Measurements from ENCODE around the gene TPP2.

TPP2 gene

DNA sequence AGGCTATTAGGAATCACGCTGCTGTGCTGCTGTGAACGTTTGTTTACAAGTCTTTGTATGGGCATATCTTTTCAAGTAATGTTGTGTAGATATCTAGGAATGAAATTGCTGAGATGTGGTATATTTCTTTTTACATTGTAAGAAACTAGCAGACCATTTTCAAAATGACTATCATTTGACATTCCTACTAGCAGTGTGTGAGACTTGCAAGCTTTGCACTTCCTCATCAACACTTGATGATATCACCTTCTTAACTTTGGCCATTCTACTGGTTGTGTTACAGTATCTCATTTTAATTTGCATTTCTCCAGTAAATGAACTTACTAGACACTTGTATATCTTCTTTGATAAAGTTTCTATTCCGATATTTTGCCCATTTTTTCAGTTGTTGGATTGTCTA, 85.9 kb downstream of the TPP2 start:
- Mint-ChIP-seq H3K27ac (no peak overlapping the region), H3K27me3 (no peaks in the 10 kb centered on the region), H3K4me1 (ENCODE audit: low read depth) (peaks cover 48% of the 10 kb centered on the region), H3K36me3 (ENCODE audit: low read depth) (peaks cover 28% of the 10 kb centered on the region), H3K4me3 (no peak overlapping the region), H3K9me3 (no peaks in the 10 kb centered on the region)
- no peak for DNase-seq

DNA sequence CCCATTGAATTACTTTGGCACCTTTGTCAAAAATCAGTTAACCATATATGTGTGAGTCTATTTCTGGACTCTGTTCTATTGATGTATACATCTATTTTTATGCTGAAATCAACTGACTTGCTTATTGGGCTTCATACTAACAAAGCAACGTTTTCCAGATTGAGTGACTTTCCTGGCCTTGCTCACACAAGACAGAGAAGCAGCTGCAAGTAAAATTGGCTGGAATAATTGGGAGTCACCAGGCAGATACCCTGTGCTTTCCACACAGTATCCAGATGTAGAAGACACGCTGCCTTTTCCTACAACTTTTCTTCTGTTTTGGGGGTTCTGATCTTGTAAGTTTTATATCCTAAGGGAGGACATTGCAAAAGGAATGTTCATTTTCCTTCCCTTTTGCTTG, 86.9 kb downstream of the TPP2 start:
- H3K4me3 Mint-ChIP-seq: no peak overlapping the region
- no peak for DNase-seq
- H3K9me3 Mint-ChIP-seq: no peaks in the 10 kb centered on the region
- no peak overlapping the region for H3K27ac Mint-ChIP-seq
- H3K27me3 Mint-ChIP-seq: no peaks in the 10 kb centered on the region
- H3K4me1 Mint-ChIP-seq (ENCODE audit: low read depth): peaks cover 48% of the 10 kb centered on the region
- H3K36me3 Mint-ChIP-seq (ENCODE audit: low read depth): peaks cover 20% of the 10 kb centered on the region

DNA sequence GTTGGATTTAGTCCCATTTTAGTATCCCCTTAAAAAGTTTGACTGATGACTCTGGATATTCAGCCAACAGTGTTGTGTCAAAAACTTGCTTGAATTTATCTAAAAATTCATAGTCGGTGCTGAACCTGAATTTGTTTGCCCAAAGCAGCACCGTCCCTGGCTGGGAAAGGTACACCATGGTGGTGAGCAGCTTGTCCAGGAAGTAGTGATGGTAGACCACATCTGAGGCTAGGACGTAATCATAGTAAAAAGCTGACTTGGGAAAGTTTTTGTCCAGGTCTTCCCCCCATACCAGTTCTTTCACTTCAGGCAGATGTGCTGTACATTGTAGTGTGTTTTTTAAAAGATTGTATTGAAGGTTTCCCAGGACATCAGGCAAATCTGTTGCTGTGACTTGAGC, 89.2 kb downstream of the TPP2 start:
- H3K27me3 Mint-ChIP-seq: peaks cover 5% of the 10 kb centered on the region
- no peak overlapping the region for H3K4me3 Mint-ChIP-seq
- DNase-seq: no peak
- H3K4me1 Mint-ChIP-seq (ENCODE audit: low read depth): peaks cover 31% of the 10 kb centered on the region
- no peaks in the 10 kb centered on the region for H3K9me3 Mint-ChIP-seq
- H3K36me3 Mint-ChIP-seq (ENCODE audit: low read depth): no peaks in the 10 kb centered on the region
- H3K27ac Mint-ChIP-seq: no peak overlapping the region

DNA sequence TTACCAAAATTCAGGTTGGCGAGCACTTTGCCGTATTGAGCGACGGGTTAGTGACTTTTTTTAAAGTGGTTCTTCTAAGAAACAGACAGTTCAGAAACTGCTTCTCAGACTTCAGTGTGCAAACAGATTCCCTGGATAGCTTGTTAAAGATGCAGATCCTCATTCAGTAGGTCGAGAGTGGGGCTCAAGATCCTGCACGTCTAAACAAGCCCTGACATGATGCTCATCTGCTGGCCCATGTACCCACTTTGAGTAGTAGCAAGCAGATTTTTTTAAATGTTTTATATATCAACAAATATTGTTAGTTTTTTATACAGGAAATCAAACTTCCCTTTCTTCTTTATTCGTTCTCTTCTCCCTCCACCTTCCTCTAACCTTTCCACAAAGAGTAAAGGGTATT, 90.7 kb downstream of the TPP2 start:
- no peak for DNase-seq
- H3K4me3 Mint-ChIP-seq: no peak overlapping the region
- peaks cover 23% of the 10 kb centered on the region for H3K4me1 Mint-ChIP-seq (ENCODE audit: low read depth)
- H3K36me3 Mint-ChIP-seq (ENCODE audit: low read depth): no peaks in the 10 kb centered on the region
- peaks cover 6% of the 10 kb centered on the region for H3K27me3 Mint-ChIP-seq
- no peak overlapping the region for H3K27ac Mint-ChIP-seq
- H3K9me3 Mint-ChIP-seq: no peaks in the 10 kb centered on the region

DNA sequence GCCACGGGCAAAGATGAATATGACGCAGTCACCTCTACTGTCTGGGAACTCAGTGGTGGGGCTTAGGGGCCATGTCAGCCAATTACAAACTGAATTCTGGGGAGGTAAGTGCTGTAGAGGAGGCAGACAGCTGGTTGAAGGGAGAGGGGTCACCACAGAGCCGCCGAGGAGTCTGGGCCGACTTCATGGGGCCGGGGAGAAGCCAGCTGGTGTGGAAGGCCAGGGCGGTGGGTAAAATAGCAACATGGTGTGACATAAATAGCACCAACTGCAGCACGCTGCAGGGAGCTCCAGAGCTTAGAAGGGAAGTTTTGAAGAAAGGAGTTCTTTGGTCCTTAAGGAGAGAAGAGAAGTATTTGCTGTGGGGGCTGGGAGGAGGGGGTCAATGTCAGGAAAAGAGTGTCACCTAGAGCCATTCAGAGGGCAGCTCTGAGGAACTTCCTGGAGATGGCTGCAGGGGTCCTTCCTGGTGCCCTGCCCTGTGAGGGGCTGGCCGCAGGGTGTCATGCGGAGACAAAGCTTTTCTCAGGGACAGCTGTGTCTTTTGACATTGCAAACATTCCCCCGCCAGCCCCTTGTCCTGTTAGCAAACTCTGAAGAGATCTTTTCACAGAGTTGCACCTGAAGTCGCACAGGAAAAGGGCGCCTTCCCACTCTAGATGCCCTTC, 91.7 kb downstream of the TPP2 start:
- no peaks in the 10 kb centered on the region for H3K36me3 Mint-ChIP-seq (ENCODE audit: low read depth)
- H3K4me3 Mint-ChIP-seq: no peak overlapping the region
- H3K4me1 Mint-ChIP-seq (ENCODE audit: low read depth): peaks cover 16% of the 10 kb centered on the region
- no peak overlapping the region for H3K27ac Mint-ChIP-seq
- DNase-seq: no peak
- no peaks in the 10 kb centered on the region for H3K9me3 Mint-ChIP-seq
- H3K27me3 Mint-ChIP-seq: peaks cover 13% of the 10 kb centered on the region

DNA sequence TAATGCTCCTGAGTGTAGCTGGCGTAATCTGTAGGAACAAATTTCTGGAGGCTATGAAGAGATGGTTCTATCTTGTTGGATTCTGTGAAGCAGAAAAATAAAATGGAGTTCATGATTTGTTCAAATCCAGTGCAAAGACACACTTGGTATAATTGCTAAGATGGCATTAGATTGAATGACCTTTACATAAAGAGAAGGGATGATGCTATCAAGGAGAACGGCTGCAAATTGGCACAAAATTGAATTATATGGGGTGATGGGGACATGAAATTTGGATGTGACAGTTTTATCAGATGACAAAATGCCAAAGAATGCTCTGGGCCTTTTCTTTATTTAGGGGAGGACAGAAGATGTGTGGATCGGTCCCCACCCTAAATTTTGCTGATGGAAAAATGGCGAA, 94.1 kb downstream of the TPP2 start:
- no peak for DNase-seq
- Mint-ChIP-seq H3K9me3 (no peaks in the 10 kb centered on the region), H3K27me3 (peaks cover 24% of the 10 kb centered on the region), H3K36me3 (ENCODE audit: low read depth) (no peaks in the 10 kb centered on the region), H3K4me1 (ENCODE audit: low read depth) (peaks cover 13% of the 10 kb centered on the region), H3K4me3 (no peak overlapping the region), H3K27ac (no peak overlapping the region)

DNA sequence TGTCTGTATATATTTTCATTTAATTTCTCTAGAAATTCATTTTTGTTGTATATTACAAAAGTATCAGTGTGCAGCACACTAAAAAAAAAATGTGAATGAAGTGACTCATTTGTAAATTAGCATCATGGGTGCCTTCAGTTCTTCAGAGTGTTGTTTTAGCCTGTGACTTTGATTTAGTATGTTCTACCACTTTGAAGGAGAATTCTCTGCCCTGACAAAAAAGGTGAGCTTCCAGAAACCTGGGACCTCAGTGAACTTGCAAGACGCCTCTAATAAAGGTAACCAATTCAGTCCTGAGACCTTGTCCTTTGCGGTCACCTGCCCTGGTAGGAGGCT, 95.7 kb downstream of the TPP2 start:
- no peaks in the 10 kb centered on the region for H3K36me3 Mint-ChIP-seq (ENCODE audit: low read depth)
- H3K9me3 Mint-ChIP-seq: no peaks in the 10 kb centered on the region
- peaks cover 24% of the 10 kb centered on the region for H3K27me3 Mint-ChIP-seq
- H3K4me3 Mint-ChIP-seq: no peak overlapping the region
- DNase-seq: no peak
- peaks cover under 1% of the 10 kb centered on the region for H3K4me1 Mint-ChIP-seq (ENCODE audit: low read depth)
- H3K27ac Mint-ChIP-seq: no peak overlapping the region

DNA sequence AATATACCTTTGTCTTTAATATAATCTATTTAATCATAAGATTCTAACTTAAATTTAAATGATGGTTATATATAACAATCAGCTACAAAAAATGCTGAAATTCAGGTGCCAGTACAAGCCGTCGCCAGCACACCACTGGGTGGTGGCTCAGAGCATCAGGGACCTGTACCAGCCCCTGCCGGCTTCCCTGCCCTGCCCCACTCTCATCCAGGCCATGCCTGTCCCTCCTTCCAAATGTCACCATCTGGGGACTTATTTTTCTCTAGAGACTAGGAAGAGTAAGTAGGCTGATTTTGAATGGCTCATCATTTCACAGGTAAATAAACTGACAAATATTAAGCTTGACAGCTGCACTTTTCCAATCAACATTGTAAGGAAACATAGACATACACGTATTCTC, 96.5 kb downstream of the TPP2 start:
- Mint-ChIP-seq H3K27me3 (peaks cover 24% of the 10 kb centered on the region), H3K4me1 (ENCODE audit: low read depth) (no peaks in the 10 kb centered on the region), H3K27ac (no peak overlapping the region), H3K9me3 (no peaks in the 10 kb centered on the region), H3K36me3 (ENCODE audit: low read depth) (no peaks in the 10 kb centered on the region), H3K4me3 (no peak overlapping the region)
- no peak for DNase-seq

DNA sequence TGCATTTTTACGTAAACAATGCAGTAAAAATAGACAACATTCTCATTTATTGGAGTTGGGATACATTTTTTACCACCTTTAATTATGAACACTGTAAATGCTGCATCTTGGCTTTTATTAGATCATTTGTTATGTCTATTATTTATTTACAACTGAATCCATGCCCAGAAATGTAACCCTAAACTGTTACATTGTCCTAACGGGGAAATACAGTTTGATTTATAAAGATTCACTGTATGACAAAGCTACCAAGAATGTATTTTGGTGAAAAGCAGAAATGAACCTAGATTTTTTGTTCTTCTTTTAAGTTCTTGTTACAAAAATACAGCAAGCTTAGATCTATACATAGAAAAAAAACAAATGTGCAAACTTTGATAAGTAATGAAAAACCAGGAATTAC, 97.0 kb downstream of the TPP2 start:
- H3K4me3 Mint-ChIP-seq: no peak overlapping the region
- H3K9me3 Mint-ChIP-seq: no peaks in the 10 kb centered on the region
- H3K27ac Mint-ChIP-seq: no peak overlapping the region
- no peaks in the 10 kb centered on the region for H3K4me1 Mint-ChIP-seq (ENCODE audit: low read depth)
- H3K36me3 Mint-ChIP-seq (ENCODE audit: low read depth): no peaks in the 10 kb centered on the region
- peaks cover 24% of the 10 kb centered on the region for H3K27me3 Mint-ChIP-seq
- DNase-seq: no peak

DNA sequence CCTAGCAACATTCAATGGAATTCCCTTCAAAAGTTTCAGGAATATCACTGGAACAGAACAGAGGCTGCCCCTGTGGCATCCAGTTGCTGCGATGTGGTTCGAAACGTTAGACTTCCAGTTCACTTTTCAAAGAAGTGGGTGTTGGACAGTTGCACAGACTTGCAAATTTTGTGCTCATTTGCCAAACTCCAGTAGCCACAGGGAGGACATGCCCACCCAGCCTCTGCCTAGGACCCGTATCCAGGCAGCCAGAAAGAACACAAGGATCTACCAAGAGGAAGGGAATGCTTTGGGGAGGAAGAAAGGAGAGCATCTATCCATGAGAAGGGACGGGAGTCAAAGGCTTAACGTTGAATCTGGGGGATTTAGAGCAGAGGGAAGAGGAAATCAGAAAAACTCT, 98.2 kb downstream of the TPP2 start, which contains the start of gene METTL21C:
TSS of gene METTL21C (minus strand) at position 108 of the 400 bp plus-strand sequence. CDS start 546 bp downstream, outside the sequence.
- no peaks in the 10 kb centered on the region for H3K4me1 Mint-ChIP-seq (ENCODE audit: low read depth)
- H3K27ac Mint-ChIP-seq: no peak within 1 kb of the TSS
- peaks cover 24% of the 10 kb centered on the region for H3K27me3 Mint-ChIP-seq
- H3K4me3 Mint-ChIP-seq: no peak within 1 kb of the TSS
- no peaks in the 10 kb centered on the region for H3K9me3 Mint-ChIP-seq
- no peak for DNase-seq
- no peaks in the 10 kb centered on the region for H3K36me3 Mint-ChIP-seq (ENCODE audit: low read depth)

DNA sequence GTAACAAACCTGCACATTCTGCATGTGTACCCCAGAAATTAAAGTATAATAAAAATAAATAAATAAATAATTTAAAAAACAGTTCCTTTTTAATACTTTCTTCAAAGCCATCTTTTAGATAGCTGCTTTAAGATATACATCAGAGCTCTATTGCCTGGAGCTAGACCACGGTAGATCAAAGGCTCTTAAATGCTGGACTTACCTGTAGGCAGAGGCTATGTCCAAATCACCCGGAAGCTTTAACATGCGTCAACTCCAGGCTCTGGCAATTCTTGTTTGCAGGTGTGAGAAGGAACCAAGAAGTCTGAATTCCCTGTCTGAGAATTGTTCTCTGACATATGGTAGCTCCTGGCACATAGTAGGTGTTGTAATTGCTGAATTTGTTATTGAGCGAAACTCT, 99.7 kb downstream of the TPP2 start:
- Mint-ChIP-seq H3K9me3 (no peaks in the 10 kb centered on the region), H3K27ac (no peak overlapping the region), H3K4me3 (no peak overlapping the region), H3K4me1 (ENCODE audit: low read depth) (no peaks in the 10 kb centered on the region), H3K27me3 (peaks cover 20% of the 10 kb centered on the region), H3K36me3 (ENCODE audit: low read depth) (no peaks in the 10 kb centered on the region)
- no peak for DNase-seq

DNA sequence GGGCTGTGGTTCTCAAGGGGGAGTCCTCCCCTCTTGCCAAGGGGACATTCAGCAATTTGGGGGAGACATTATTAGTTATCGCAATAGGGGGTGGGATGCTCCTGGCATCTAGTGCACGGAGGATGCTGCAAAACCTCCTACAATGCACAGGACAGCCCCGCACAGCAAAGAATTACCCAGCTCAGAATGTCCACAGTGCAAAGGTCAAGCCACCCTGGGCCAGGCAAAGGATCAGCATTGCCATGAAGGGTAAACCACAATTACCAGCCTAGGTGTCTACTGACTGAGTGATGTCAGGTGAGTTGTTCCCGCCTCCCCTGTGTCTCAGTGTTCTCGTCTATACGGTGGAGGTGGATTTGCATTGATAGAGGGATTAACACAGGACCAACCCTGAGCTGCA, 100.5 kb downstream of the TPP2 start:
- H3K27me3 Mint-ChIP-seq: peaks cover 20% of the 10 kb centered on the region
- H3K9me3 Mint-ChIP-seq: no peaks in the 10 kb centered on the region
- no peak overlapping the region for H3K4me3 Mint-ChIP-seq
- no peak for DNase-seq
- no peak overlapping the region for H3K27ac Mint-ChIP-seq
- H3K36me3 Mint-ChIP-seq (ENCODE audit: low read depth): no peaks in the 10 kb centered on the region
- no peaks in the 10 kb centered on the region for H3K4me1 Mint-ChIP-seq (ENCODE audit: low read depth)

DNA sequence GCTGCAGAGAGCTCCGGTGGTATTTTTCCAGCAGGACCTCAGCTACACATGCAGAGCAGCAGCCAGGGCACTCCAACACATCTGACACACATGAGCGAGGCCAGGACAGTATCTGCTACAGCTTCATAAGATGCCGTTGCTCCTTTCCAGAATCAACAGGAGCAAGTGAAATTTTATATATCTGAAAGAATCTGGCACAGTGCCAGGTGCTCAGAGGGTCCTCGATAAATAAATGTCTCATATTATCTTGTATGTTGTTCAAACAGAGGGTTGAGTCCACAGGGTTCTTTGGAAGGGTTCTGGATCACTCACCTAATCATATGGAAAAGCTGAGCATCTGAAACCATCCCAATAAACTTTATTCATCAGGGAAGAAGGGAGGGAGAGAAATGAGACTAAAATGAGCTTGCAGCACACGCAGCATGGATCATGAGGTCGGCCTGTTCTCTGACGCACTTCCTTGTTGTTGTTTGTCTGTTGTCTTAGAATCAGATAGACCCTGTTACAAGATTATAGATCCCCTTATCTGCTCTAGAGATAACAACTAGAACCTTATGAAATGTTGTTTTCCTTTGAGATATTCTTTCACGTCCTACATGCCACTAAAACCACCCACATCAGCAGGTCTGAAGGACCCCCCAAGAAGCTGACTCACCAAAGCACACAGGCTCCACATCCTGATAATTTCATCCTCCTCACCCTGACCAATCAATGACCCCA, 101.3 kb downstream of the TPP2 start:
- no peak for DNase-seq
- H3K27me3 Mint-ChIP-seq: peaks cover 15% of the 10 kb centered on the region

DNA sequence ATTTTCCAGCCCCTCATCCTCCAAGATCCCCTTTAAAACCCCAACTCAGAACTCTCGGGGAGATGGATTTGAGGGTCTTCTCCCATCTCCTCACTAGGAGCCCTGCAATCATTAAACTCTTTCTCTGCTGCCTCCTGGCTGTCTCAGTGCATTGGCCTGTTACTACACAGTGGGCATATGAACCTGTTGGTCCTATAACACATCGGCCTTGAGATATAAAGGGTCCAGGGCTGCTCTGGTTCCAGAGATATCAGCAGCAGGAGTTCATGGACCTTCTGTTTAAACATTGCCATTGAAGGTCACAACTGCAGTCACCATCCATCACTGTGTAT, 101.8 kb downstream of the TPP2 start:
- no peak overlapping the region for H3K4me3 Mint-ChIP-seq
- no peaks in the 10 kb centered on the region for H3K36me3 Mint-ChIP-seq (ENCODE audit: low read depth)
- no peaks in the 10 kb centered on the region for H3K4me1 Mint-ChIP-seq (ENCODE audit: low read depth)
- no peak for DNase-seq
- no peaks in the 10 kb centered on the region for H3K9me3 Mint-ChIP-seq
- H3K27me3 Mint-ChIP-seq: peaks cover 11% of the 10 kb centered on the region
- H3K27ac Mint-ChIP-seq: no peak overlapping the region

More for the DNA sequence above, 101.3 kb downstream of the TPP2 start:
- H3K4me1 Mint-ChIP-seq (ENCODE audit: low read depth): no peaks in the 10 kb centered on the region
- no peaks in the 10 kb centered on the region for H3K36me3 Mint-ChIP-seq (ENCODE audit: low read depth)
- no peak overlapping the region for H3K27ac Mint-ChIP-seq
- H3K9me3 Mint-ChIP-seq: no peaks in the 10 kb centered on the region
- no peak overlapping the region for H3K4me3 Mint-ChIP-seq

DNA sequence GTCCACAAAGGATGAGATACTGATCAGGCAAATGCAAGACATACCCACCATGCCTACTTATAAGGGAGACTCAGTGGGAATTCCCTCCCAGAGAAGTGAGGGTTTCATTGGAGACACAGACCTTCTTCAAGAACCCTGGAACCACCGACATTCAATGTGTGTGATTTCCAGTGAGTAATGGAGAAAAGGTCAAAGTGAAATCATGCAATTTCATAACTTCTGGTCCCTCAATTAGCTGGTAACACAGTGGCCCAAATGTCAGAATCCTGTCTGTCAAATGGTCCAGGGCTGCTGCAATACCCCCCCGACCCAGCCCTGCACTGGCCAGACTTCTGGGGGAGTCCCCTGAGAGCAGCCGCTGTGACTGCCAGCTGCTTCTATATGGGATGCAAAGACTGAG, 102.7 kb downstream of the TPP2 start:
- H3K27me3 Mint-ChIP-seq: peaks cover 8% of the 10 kb centered on the region

More for the DNA sequence above, 102.7 kb downstream of the TPP2 start:
- Mint-ChIP-seq H3K36me3 (ENCODE audit: low read depth) (no peaks in the 10 kb centered on the region), H3K4me3 (no peak overlapping the region), H3K27ac (no peak overlapping the region), H3K9me3 (no peaks in the 10 kb centered on the region), H3K4me1 (ENCODE audit: low read depth) (no peaks in the 10 kb centered on the region)
- DNase-seq: no peak

All from activated T-cell treated with anti-CD3 and anti-CD28 coated beads, Interleukin-2, amount 50 U/mL, for 24 hours (primary cell).